Peyer's patch (tissue), 4 donors: ENCODE data around the gene ZNF630.

Experiments
- CTCF ChIP-seq, 6 experiments: fragments of 450-650 bp in 4 of 6; fragments of 200-600 bp in 2 of 6; sonication (generic) in 1 of 6; IDR thresholded peaks; one replicate each; pipeline ENCODE4 v1.5.1; 2017 to 2019; ENCODE audit warnings: antibody characterized with exemption in 6 of 6, mild to moderate bottlenecking in 3 of 6, moderate library complexity in 1 of 6
- POLR2A ChIP-seq, 2 donors: fragments of 450-650 bp; IDR thresholded peaks; one replicate each; pipeline ENCODE4 v1.5.1; 2017; ENCODE audit warnings: antibody characterized with exemption in 2 of 2, mild to moderate bottlenecking in 2 of 2, moderate library complexity in 2 of 2

DNA sequence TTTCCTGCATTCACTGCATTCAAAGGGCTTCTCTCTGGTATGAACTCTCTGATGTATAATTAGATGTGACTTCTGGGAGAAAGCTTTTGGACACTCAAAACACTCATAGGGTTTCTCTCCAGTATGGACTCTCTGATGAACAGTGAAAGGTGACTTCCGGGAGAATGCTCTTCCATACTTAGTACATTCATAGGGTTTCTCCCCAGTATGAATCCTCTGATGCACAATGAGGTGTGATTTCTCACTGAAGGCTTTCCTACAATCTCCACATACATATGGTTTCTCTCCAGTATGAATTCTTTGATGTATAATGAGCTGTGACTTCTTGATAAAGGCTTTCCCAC lies 12.2 kb downstream of the ZNF630 start:
- no peak for TF ChIP-seq CTCF (IDR thresholded peaks at IDR 0.05)
- no peak for TF ChIP-seq POLR2A (IDR thresholded peaks at IDR 0.05)
